ENCODE results near the gene NCOA5. TPM values are rescaled to one million over a fixed set of nuclear protein-coding genes. Genes with fewer than 3 reads are reported as not detected.

NCOA5 gene
- total RNA-seq, 1 experiment from 2014 or later: 34.4 TPM

- DNase-seq: no peak
- Mint-ChIP-seq H3K9me3 (ENCODE audit: low read depth, unreplicated experiment) (no peaks in the 10 kb centered on the region), H3K4me3 (ENCODE audit: low read depth, unreplicated experiment) (no peak overlapping the region), H3K4me1 (ENCODE audit: low read depth, unreplicated experiment) (no peaks in the 10 kb centered on the region), H3K36me3 (ENCODE audit: insufficient read depth, unreplicated experiment) (no peaks in the 10 kb centered on the region), H3K27me3 (ENCODE audit: unreplicated experiment) (peaks cover 100% of the 10 kb centered on the region), H3K27ac (ENCODE audit: unreplicated experiment) (no peak overlapping the region)
- BruUV-seq (replicated peaks): no TSS peak
- intact Hi-C loops (cut with micrococcal nuclease; ENCODE audit: unreplicated experiment): loop anchor here (10.0 kb wide), 1 partner anchor 123 kb away; no protein-coding TSS in a partner anchor
- TF ChIP-seq CTCF (IDR thresholded peaks at IDR 0.05; ENCODE audit: unreplicated experiment): no peak
- CTCF ChIA-PET: interaction anchor here (1.0 to 1.8 kb wide), 3 partner anchors 115 to 307 kb away, joined by 3 to 12 read pairs (median 5); partner anchors contain the start of gene ELMO2
Observed at GRCh38 chr20:46131396-46131795, 41.6 kb upstream of the NCOA5 start.

- no peak overlapping the region for H3K27ac Mint-ChIP-seq (ENCODE audit: unreplicated experiment)
- no TSS peak for BruUV-seq (replicated peaks)
- intact Hi-C loops (cut with micrococcal nuclease; ENCODE audit: unreplicated experiment): loop anchor here (10.0 kb wide), 1 partner anchor 124 kb away; no protein-coding TSS in a partner anchor
- H3K36me3 Mint-ChIP-seq (ENCODE audit: insufficient read depth, unreplicated experiment): no peaks in the 10 kb centered on the region
- no peak for DNase-seq
- no peaks in the 10 kb centered on the region for H3K9me3 Mint-ChIP-seq (ENCODE audit: low read depth, unreplicated experiment)
- H3K4me3 Mint-ChIP-seq (ENCODE audit: low read depth, unreplicated experiment): no peak overlapping the region
- H3K27me3 Mint-ChIP-seq (ENCODE audit: unreplicated experiment): peaks cover 100% of the 10 kb centered on the region
- CTCF ChIA-PET: interaction anchor here (0.6 to 2.6 kb wide), 3 partner anchors 276 to 798 kb away, joined by 3 to 22 read pairs (median 5); partner anchors contain the start of gene ELMO2
- no peaks in the 10 kb centered on the region for H3K4me1 Mint-ChIP-seq (ENCODE audit: low read depth, unreplicated experiment)
- TF ChIP-seq CTCF (IDR thresholded peaks at IDR 0.05; ENCODE audit: unreplicated experiment): no peak
Observed at GRCh38 chr20:46130534-46130933, 40.8 kb upstream of the NCOA5 start.

- no peaks in the 10 kb centered on the region for H3K9me3 Mint-ChIP-seq (ENCODE audit: low read depth, unreplicated experiment)
- H3K27me3 Mint-ChIP-seq (ENCODE audit: unreplicated experiment): peaks cover 100% of the 10 kb centered on the region
- intact Hi-C loops (cut with micrococcal nuclease; ENCODE audit: unreplicated experiment): loop anchor here (2.0 to 10.0 kb wide), 2 partner anchors 125 to 187 kb away; no protein-coding TSS in a partner anchor
- CTCF ChIA-PET: interaction anchor here (0.6 to 2.6 kb wide), 3 partner anchors 277 to 799 kb away, joined by 3 to 22 read pairs (median 5); partner anchors contain the start of gene ELMO2
- H3K36me3 Mint-ChIP-seq (ENCODE audit: insufficient read depth, unreplicated experiment): no peaks in the 10 kb centered on the region
- TF ChIP-seq CTCF (IDR thresholded peaks at IDR 0.05; ENCODE audit: unreplicated experiment): no peak
- no peaks in the 10 kb centered on the region for H3K4me1 Mint-ChIP-seq (ENCODE audit: low read depth, unreplicated experiment)
- BruUV-seq (replicated peaks): no TSS peak
- H3K4me3 Mint-ChIP-seq (ENCODE audit: low read depth, unreplicated experiment): no peak overlapping the region
- no peak for DNase-seq
- no peak overlapping the region for H3K27ac Mint-ChIP-seq (ENCODE audit: unreplicated experiment)
Observed at GRCh38 chr20:46129955-46130481, 40.3 kb upstream of the NCOA5 start.

- Mint-ChIP-seq H3K4me1 (ENCODE audit: low read depth, unreplicated experiment) (no peaks in the 10 kb centered on the region), H3K4me3 (ENCODE audit: low read depth, unreplicated experiment) (no peak overlapping the region), H3K27me3 (ENCODE audit: unreplicated experiment) (peaks cover 97% of the 10 kb centered on the region), H3K27ac (ENCODE audit: unreplicated experiment) (no peak overlapping the region), H3K36me3 (ENCODE audit: insufficient read depth, unreplicated experiment) (no peaks in the 10 kb centered on the region), H3K9me3 (ENCODE audit: low read depth, unreplicated experiment) (no peaks in the 10 kb centered on the region)
- intact Hi-C loops (cut with micrococcal nuclease; ENCODE audit: unreplicated experiment): loop anchor here (2.0 kb wide), 1 partner anchor 188 kb away; no protein-coding TSS in a partner anchor
- peak; percentile 95 for TF ChIP-seq CTCF (IDR thresholded peaks at IDR 0.05; ENCODE audit: unreplicated experiment)
- no TSS peak for BruUV-seq (replicated peaks)
- DNase-seq: peak; percentile 68
- CTCF ChIA-PET: interaction anchor here (0.6 to 2.6 kb wide), 19 partner anchors 12 to 336 kb away, joined by 3 to 22 read pairs (median 4); partner anchors contain the start of genes ELMO2 and SLC12A5
Observed at GRCh38 chr20:46128310-46129151, 38.8 kb upstream of the NCOA5 start.

Data from Calu3 (cell line).